Left lobe of liver (tissue), 2 donors: ENCODE data around the gene KCNG2. TPM values are rescaled to one million over a fixed set of nuclear protein-coding genes. Genes with fewer than 3 reads are reported as not detected.
"Not testable (repeated sequence)": the region's sequence is repeated elsewhere in the genome, so short reads cannot be mapped to it uniquely, and the experiment has no call there.

Experiments used
- ATAC-seq: fragments of 200-7000 bp; cut with Tn5 transposase; one replicate; pipeline ENCODE4 v1.9.1; 2020; ENCODE audit warnings: mild to moderate bottlenecking, moderate library complexity
- DNase-seq: peaks from one replicate; pipeline ENCODE4 v3.0.0-alpha.2; 2020; ENCODE audit warnings: low spot score
- total RNA-seq: library from RNA; stranded (reverse); gene quantifications from one replicate; pipeline ENCODE4 v1.2.1, GENCODE V29; 2021
- donor health status: DM: no; HTN: no; CAD: no; lungs with moderate emphysema.
- donor health status: DM: no; HTN: yes; CAD: no.

Gene KCNG2, protein sequence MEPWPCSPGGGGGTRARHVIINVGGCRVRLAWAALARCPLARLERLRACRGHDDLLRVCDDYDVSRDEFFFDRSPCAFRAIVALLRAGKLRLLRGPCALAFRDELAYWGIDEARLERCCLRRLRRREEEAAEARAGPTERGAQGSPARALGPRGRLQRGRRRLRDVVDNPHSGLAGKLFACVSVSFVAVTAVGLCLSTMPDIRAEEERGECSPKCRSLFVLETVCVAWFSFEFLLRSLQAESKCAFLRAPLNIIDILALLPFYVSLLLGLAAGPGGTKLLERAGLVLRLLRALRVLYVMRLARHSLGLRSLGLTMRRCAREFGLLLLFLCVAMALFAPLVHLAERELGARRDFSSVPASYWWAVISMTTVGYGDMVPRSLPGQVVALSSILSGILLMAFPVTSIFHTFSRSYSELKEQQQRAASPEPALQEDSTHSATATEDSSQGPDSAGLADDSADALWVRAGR
- total RNA-seq = not detected

DNA sequence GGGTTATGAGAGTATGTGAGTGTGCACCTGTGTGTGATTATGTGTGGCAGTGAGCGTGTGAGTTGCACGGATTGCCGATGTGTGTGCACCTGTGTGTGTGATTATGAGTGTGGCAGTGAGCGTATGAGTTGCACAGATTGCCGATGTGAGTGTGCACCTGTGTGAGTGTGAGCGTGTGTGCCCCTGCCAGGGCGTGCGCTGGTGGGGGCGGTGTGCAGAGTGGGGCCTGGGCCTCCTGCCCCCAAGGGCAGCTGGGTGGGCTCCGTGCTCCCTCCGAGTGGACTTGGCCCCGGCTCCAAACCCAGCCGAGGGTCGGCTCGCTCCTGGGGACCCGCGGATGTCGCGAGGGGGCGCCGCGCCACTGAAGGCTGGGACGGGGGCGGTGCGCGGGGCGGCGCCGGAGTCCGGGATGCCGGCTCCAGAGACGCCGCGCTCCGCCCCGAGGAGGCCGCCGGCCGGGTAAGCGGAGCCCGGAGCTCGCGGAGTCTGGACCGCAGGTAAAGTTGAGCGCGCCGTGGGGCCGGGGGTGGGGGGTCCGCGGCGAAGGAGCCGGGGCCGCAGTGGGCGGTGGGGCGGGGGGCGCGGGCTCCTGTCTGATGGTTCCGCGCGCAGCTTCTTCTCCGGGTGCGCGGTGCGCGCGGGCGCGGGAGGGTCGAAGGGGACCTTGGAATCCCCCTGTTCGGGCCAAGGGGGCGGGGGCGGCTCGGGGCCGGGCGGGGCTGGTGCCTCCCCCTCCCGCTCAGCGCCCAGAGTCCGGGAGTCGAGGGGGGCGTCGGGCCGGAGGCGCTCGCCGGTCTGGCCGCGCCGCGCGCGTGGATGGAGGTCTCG lies at the start of gene KCNG2:
TSS of gene KCNG2 (plus strand) at position 421 of the 828 bp plus-strand sequence. CDS start 65,730 bp downstream, outside the sequence.
- ATAC-seq (no peak), DNase-seq (no peak)

DNA sequence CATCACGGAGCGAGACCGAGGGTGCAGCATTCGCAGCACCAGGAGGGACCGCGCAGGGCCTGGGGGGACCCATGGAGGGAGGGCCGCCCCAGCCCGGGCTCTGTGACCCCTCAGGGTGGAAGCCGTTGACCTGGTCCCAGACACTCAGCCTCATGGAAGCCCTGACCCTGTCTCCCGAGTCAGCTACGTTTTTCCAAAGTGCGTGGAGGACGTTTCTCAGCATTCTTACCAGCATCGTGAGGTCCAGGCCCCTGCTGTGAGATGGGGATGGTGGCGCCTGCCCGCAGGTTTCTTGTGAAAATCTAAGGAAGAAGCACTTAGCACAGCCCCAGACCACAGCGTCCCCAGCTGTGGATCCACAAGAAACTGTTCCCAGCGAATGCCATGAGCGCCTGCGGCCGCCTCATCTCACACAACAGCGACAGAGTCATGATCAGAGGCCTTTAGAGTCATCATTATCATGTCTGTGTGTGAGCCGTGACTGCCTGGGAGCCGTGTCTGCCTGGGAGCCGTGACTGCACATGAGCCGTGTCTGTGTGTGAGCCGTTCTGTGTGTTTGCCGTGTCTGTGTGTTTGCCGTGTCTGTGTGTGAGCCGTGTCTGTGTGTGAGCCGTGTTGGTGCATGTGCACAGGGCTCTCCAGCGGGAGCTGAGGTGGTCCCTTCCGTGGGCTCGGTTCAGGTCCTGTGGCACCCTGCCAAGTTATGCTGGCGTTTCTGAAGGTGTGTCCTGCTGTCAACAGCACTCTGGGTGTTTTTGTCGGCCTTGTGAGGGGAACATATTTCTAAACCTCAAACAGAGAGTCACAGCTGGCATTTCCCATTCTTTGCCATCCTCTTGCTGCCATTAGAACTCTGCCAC lies 49.2 kb upstream of the KCNG2 start:
- DNase-seq (no peak), ATAC-seq (no peak)

DNA sequence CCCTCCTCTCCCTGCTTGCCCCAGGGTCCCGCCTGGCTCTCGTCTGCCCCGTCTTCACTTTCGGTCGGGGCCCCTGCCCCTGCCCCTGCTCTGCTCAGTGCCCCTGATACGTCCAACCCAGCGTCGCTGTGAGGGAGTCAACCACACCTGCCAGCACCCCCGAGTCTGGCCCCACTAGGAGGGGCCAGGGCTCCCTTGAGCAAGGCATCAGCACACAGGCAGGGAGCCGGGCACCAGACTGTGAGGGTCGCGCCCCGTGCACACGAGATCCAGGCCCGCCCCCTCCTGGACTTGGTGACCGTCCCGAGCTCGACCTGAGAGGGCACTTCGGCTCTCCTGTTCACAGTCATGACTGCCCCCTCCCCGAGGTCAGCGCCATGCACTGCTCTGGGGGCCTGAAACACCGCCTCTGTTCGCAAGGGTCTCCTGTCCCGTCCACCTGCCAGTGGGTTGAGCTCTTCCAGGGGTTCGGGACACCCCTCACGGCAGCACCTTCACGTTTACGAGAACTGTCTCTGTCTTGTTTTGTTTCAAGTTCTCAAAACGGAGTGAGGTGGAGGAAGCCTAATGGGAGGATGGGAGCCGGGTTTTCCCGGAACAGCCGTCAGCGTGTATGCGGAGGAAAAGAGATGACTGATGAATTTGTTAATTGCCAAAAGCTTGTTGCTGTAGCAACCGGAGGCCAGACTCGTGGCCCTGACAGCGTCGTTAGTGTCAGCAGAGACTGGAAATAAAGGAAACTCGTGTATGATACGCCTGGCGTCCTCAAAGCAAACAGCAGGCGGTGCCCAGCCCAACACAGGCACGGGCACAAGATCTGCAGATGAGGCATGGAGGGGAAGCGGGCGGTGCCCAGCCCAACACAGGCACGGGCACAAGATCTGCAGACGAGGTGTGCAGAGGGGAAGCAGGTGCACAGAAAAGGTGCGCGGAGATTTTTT lies 48.2 kb upstream of the KCNG2 start:
- ATAC-seq = no peak
- no peak for DNase-seq

DNA sequence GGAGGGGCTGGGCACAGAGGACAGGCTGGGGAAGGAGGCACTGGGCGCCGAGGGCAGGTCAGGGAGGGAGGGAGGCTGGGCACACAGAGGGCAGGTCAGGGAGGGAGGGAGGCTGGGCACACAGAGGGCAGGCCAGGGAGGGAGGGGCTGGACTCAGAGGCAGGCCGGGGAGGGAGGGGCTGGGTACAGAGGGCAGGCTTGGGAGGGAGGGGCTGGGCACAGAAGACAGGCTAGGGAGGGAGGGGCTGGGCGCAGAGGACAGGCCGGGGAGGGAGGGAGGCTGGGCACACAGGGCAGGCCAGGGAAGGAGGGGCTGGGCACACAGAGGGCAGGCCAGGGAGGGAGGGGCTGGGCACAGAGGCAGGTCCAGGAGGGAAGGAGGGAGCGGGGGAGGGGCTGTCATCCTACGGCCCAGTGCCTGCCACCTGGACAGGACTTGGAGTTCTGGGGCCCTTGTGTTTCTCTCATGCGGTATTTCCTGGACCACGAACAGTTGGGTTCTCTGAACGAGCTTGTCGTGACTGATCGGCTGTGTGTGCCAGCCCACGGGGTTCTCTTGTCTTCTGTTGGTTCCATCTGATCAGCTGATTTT lies 46.7 kb upstream of the KCNG2 start:
- peak; percentile 90 for ATAC-seq
- peak; percentile 80 for DNase-seq

DNA sequence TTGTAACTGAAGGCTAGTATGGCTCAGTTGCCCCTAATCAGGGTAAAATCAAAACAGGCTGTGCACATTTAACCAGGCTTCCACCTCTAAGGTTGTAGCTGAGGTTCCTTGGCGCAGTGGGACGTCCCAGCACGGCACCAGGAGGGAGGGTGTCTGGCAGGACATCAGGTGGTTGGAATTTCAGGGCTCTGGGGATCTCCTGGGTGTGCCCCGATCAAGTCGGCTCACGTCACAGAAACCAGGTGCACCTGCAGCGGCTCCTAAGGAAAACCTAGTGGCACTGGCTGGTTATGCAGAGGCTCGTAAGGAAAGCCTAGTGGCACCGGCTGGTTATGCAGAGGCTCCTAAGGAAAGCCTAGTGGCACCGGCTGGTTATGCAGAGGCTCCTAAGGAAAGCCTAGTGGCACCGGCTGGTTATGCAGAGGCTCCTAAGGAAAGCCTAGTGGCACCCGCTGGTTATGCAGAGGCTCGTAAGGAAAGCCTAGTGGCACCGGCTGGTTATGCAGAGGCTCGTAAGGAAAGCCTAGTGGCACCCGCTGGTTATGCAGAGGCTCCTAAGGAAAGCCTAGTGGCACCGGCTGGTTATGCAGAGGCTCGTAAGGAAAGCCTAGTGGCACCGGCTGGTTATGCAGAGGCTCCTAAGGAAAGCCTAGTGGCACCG lies 45.7 kb upstream of the KCNG2 start:
- DNase-seq = not testable (repeated sequence)

DNA sequence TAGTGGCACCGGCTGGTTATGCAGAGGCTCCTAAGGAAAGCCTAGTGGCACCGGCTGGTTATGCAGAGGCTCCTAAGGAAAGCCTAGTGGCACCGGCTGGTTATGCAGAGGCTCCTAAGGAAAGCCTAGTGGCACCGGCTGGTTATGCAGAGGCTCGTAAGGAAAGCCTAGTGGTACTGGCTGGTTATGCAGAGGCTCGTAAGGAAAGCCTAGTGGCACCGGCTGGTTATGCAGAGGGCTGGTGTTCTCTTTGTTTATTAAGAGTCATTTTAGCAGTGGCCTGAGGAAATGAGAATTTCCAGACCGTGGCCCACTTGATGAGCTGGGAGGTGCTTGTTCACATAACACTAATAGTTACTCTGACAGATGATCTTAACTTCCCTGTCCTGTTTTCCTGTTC lies 44.8 kb upstream of the KCNG2 start:
- DNase-seq, ATAC-seq: not testable (repeated sequence)

More for the DNA sequence above, 45.7 kb upstream of the KCNG2 start:
- ATAC-seq = not testable (repeated sequence)

DNA sequence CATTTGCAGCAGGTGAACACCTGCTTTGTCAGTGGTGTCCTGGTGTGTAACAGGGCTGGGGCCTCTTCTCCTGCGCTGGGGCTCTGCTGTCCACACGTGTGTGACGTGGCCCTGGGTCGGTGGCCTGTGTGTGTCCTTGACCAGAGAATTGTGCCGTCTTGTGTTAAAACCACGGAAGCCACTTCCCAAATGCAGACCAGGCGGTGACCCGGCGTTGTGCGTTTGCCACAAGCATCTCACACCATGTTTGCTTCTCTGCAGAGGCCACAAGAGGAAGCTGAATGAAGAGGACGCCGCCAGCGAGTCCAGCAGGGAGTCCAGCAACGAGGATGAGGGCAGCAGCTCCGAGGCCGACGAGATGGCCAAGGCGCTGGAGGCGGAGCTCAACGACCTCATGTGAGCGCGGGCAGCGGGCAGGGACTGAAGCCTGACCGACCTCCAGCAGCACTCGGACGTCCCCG lies 44.3 kb upstream of the KCNG2 start:
- no peak for ATAC-seq
- no peak for DNase-seq

DNA sequence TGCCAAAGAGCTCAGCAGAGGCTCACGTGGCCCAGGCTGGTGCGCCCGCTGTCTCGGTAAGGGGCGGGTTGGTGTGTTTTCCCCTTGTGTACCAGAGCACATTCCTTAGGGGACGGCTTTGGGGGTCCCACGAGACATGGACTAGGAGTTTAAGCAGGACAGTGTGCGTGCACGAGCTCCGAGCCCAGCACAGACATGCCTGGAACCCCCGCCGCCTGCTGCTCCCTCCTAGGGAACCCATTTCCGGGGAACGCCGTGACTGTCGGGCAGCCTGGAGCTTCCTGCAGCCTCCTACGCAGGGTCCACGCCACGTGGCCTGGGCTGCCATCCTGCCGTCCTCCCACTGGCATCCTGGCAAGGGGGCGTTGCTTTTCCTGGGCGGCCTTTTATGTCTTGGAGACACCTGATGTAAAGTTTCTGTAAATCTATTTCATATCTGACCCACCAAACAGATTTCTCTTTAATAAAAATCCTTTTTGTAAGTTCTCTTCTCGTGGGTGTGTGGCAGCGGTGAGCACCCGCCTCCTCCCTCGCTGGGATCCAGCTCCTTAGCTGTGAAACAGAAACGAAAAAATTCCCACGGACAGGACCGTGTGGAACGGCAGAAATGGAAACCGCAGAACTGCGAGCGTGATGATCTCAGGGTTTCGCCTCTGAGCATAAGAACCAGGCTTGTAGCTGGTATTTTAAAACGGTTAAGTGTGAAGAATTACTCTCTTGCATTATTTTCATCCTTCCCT lies 43.5 kb upstream of the KCNG2 start:
- ATAC-seq = no peak
- DNase-seq = no peak

DNA sequence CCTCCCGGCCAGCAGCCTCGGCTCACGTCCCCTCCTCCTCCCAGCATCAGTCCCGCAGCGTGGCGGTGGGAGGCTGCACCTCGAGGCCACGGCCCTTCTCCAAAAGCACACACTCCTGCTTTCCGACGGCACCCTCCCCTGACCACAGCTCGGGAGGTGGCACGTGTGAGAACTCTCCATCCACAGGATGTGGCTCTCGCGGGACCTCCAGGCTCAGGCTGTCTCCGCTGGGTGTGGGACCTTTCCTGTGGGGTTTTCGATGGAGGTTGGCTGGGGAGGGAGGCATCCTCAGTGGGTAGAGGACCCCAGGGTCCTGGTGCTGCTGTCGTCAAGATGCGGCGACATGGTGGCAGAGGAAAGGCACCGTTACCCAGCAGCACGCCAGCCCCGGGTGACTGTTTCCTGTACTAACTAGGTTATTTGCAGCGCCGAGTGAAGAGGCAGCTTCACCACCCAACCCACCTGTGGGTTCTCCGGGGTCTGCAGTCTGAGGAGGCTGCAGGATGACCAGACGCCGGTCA lies 42.8 kb upstream of the KCNG2 start:
- ATAC-seq = no peak
- no peak for DNase-seq

DNA sequence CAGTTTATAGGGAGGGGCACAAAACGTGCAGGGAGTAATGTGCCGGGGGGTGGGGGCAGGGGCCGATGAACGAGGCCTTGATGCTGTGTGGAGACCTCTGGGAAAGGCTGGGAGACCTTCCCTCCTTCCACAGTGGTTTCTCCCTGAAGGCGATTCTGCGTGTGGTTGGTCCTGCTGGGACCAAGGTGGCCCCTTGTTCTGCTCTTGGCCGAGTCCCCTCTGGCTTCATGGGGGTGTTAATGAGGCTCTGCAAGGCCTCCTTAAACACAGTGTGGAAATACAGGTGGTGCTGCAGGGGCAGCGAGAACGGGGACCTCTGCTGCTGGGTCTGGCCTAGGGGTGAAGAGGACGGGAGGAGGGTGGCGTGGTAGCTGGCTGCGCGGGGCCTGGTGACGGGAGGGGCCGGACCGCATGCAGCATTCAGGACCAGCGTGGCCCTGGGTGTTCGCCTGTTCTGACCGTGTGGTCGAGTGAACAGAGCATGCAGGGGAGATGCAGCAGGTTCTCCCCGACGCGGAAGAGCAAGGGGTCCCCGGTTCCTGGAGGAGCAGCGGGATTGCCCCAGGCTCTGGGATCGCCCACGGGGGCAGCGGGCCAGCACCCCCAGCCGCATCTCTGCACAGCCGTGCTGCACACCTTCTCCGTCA lies 42.1 kb upstream of the KCNG2 start:
- no peak for DNase-seq
- no peak for ATAC-seq

DNA sequence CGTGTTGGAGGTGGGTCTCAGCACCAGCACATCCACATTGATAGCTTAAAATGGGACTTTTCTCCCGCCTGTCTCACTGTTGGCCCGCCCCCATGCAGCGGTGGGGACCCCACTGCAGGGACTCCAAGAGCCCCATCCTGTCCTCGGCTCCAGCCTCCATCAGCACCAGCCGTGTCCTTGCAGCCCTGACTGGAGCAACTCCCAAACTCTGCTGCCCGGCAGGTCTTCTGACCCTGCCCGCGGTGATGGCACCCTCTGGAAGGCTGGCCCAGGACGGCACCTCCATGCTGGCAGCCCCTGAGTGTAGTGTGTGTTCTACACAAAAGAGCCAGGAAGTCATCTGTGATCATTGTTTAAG lies 41.6 kb upstream of the KCNG2 start:
- ATAC-seq (no peak), DNase-seq (no peak)

DNA sequence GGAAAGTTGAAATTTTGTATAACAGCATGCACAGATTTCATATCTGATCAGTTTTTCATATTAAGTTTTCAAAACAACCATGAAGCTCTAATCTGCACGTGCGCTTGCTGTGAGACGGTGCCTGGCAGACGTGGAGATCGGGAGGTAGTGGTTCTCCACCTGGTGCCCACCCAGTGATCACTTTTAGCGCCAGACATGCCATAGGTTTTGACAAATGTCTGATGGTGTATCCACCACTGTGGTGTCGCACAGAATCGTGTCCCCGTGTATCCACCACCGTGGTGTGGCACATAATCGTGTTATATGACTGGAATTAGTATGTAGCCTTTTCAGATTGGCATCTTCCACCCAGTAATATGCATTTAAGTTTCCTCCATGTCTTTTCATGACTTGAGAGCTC lies 40.9 kb upstream of the KCNG2 start:
- no peak for ATAC-seq
- no peak for DNase-seq

DNA sequence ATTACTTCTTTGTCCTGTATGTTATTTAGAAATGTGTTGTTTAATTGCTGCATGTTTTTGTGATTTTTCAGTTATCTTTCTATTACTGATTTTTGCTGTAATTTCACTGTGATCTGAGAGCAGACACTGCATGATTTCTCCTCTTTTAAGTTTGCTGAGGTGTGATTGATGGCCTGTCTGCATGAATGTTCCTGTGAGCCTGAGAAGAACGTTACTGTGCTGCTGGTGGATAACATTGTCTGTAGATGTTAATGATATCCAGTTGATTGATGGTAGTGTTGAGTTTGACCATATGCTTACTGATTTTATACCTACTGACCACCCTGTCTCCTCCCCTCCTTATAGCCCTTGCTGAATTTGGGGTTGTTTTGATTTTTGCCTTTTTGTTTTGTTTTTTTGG lies 37.4 kb upstream of the KCNG2 start:
- DNase-seq (no peak), ATAC-seq (no peak)

DNA sequence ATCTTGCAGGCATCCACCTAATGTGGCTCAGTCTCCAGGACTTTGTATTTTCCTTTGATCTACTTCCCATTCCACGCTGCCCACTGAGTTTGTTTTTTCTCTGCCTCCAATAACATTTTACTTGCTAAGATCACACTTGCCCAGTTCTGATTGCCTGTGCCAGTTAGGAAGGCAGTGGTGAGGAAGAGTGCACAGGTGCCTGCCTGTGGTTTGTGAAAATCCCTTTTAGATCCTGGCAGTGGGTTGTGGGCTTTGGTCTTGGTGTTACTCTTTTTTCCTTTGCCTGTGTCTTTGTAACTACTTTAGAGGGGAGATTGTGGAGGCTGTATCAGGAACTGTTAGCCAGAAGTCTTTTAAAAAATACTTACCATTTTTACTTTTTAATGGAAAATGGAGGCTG lies 36.9 kb upstream of the KCNG2 start:
- ATAC-seq = no peak
- DNase-seq = no peak

DNA sequence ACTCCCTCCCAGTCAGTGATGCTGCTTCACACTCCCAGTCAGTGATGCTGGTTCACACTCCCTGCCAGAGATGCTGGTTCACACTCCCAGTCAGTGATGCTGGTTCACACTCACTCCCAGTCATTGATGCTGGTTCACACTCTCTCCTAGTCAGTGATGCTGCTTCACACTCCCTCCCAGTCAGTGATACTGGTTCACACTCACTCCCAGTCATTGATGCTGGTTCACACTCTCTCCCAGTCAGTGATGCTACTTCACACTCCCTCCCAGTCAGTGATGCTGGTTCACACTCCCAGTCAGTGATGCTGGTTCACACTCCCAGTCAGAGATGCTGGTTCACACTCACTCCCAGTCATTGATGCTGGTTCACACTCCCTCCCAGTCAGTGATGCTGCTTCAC lies 34.3 kb upstream of the KCNG2 start:
- ATAC-seq (no peak), DNase-seq (no peak)

DNA sequence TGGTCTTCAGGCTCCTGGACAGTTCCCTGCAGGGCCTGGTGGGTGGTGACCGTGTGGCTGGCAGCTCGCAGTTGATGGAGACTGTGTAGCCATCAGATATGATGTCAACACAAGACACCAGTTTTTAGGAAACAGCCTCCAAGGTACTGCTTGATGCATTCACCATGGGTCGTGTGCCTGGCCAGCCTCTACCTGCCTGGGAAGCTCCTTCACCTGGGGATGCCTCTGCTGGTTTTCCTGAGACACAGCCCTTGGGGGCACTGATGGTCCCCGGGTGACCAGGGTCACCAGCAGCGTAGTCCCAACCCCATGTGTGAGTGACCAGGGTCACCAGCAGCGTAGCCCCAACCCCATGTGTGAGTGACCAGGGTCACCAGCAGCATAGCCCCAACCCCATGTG lies 33.6 kb upstream of the KCNG2 start:
- DNase-seq (no peak), ATAC-seq (no peak)

DNA sequence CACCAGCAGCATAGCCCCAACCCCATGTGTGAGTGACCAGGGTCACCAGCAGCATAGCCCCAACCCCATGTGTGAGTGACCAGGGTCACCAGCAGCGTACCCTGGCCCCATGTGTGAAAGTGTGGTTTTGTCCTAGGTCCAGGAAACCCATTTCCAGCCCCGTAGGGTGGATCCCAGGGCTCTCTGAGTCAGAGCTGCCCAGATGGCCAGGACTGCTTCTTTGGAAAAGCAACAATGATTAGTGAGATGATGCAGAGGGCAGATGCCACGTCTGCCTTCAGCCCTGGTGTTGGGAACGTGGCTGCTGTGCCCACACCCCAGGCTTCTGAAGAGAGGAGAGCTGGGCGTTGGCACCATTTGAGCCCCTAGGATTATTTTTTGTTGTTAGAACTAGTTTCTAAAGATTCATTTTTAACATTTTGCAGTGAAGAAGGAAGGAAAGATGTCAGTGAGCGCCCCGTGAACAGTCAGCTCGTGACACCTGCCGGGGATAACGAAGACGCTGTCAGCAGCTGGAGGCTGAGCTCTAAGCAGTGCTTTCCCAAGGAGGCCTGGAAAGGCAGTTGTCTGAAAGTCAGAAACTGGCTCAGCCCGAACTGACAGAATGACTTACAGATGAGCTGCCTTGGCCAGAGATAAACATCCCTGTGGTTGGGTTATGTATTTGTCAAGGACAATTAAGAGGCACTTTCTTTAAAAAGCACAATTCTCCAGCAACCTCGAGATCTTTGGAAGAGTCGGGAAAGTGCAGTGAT lies 32.1 kb upstream of the KCNG2 start:
- ATAC-seq (no peak), DNase-seq (no peak)
